Prostate gland (tissue), 2 donors: Measurements from ENCODE around the gene TLK2.
"Not testable (repeated sequence)": the region's sequence is repeated elsewhere in the genome, so short reads cannot be mapped to it uniquely, and the experiment has no call there.

Experiments
- POLR2A ChIP-seq: fragments of 450-650 bp; IDR thresholded peaks from one replicate; pipeline ENCODE4 v1.6.1; 2016; ENCODE audit warnings: antibody characterized with exemption, mild to moderate bottlenecking
- POLR2AphosphoS5 ChIP-seq: sonication (generic); formaldehyde crosslinking; IDR thresholded peaks from one replicate; pipeline ENCODE4 v1.6.1; 2017; ENCODE audit warnings: antibody characterized with exemption
- TF ChIP-seq, protein P1 (sequence below), 4 experiments: fragments of 200-600 bp in 2 of 4; fragments of 450-650 bp in 2 of 4; sonication (generic) in 2 of 4; IDR thresholded peaks; 1 replicate in 3 of 4; 2 replicates in 1 of 4; pipeline ENCODE4 v1.5.1; 2016 to 2019; ENCODE audit warnings: antibody characterized with exemption in 4 of 4, mild to moderate bottlenecking in 2 of 4, moderate library complexity in 2 of 4

DNA sequence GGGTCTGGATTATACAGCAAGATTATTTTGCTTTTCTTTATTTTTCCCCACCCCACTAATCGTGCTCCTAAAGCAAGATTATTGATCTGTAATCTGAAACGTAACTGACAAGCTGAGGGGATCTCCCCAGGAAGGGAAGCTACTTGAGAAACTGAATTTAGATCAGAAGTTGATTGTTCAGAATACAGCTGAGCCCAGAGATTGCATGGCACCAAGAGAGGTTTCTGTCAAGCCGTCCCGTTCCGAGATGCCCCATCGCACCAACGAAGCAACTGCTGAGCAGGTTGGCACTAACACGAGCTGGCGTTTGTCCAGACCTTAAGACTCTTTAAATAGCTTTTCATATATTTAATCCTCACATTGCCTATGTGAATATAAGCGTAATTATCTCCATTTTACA, 20.1 kb upstream of the TLK2 start:
- TF ChIP-seq, protein P1, sequence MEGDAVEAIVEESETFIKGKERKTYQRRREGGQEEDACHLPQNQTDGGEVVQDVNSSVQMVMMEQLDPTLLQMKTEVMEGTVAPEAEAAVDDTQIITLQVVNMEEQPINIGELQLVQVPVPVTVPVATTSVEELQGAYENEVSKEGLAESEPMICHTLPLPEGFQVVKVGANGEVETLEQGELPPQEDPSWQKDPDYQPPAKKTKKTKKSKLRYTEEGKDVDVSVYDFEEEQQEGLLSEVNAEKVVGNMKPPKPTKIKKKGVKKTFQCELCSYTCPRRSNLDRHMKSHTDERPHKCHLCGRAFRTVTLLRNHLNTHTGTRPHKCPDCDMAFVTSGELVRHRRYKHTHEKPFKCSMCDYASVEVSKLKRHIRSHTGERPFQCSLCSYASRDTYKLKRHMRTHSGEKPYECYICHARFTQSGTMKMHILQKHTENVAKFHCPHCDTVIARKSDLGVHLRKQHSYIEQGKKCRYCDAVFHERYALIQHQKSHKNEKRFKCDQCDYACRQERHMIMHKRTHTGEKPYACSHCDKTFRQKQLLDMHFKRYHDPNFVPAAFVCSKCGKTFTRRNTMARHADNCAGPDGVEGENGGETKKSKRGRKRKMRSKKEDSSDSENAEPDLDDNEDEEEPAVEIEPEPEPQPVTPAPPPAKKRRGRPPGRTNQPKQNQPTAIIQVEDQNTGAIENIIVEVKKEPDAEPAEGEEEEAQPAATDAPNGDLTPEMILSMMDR (IDR thresholded peaks at IDR 0.05), result not testable (repeated sequence)
- TF ChIP-seq POLR2A, POLR2AphosphoS5: not testable (repeated sequence)
